Fibroblast of skin of back (primary cell): Measurements from ENCODE around the gene INKA2.

ENCODE experiments used
- DNase-seq: peaks from one replicate; pipeline ENCODE4 v3.0.0-alpha.2; 2013

The INKA2 gene

GRCh38 chr1:111699268-111699667, 39.9 kb downstream of the INKA2 start:
- DNase-seq = no peak

- no peak for DNase-seq
These were observed 42.9 kb downstream of the INKA2 start for GRCh38 chr1:111696330-111696729.

GRCh38 chr1:111695801-111696200, 43.4 kb downstream of the INKA2 start:
- no peak for DNase-seq

GRCh38 chr1:111691886-111692285, 47.3 kb downstream of the INKA2 start:
- no peak for DNase-seq

- DNase-seq = peak; percentile 93
These were observed 48.9 kb downstream of the INKA2 start for GRCh38 chr1:111690306-111690617.
